HG03442 (cell line): ENCODE results near the gene EBF3.

Experiments used
- ATAC-seq: cut with Tn5 transposase; IDR thresholded peaks from one replicate; pipeline ENCODE4 v1.9.1; 2021; ENCODE audit warnings: mild to moderate bottlenecking, moderate library complexity; ENCODE audit not compliant: unreplicated experiment

EBF3 gene

DNA sequence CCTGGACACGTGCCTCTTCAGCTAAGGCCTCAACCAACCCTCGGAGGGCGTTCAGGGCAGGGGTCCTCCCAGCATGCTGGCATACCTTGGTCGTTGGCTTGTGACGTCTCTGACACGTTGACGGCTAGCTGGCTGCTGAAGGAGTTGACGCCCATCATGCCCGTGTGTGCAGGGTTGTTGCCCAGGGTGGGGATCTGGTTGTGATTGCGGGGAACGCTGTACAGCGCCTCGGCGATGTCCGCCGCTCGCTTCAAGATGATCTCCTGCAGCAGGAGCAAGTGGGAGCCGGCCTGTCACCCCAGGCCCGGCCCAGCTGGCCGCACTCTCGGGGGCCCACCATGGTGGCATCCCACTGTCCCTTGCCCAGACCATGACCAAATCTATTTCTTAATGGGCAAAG, 122.0 kb downstream of the EBF3 start:
- no peak for ATAC-seq

- no peak for ATAC-seq
Observed at GRCh38 chr10:129841590-129841989, 122.5 kb downstream of the EBF3 start.

DNA sequence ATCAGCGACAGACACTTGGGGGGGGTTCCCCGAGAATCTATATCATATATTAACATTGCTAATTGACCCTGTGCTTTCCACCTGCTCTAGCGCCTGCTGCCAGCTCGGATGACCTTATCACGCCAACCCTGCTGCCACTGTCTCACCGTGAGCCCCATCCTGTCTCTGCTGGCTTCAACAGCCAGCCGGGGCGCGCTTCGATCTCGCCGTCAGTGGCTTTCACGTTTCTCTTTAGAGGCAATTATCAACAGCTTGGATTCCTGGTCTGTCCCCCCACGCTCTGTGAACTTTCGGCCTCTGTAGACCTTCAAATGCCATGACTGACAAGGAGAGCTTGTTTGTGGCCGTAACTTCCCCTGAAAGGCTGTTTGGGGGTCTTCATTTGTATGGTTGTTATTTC, 123.0 kb downstream of the EBF3 start:
- no peak for ATAC-seq

GRCh38 chr10:129840196-129840590, 123.9 kb downstream of the EBF3 start:
- ATAC-seq = no peak

GRCh38 chr10:129839285-129840195, 124.5 kb downstream of the EBF3 start:
- ATAC-seq = no peak

GRCh38 chr10:129838794-129839193, 125.3 kb downstream of the EBF3 start:
- ATAC-seq = no peak

DNA sequence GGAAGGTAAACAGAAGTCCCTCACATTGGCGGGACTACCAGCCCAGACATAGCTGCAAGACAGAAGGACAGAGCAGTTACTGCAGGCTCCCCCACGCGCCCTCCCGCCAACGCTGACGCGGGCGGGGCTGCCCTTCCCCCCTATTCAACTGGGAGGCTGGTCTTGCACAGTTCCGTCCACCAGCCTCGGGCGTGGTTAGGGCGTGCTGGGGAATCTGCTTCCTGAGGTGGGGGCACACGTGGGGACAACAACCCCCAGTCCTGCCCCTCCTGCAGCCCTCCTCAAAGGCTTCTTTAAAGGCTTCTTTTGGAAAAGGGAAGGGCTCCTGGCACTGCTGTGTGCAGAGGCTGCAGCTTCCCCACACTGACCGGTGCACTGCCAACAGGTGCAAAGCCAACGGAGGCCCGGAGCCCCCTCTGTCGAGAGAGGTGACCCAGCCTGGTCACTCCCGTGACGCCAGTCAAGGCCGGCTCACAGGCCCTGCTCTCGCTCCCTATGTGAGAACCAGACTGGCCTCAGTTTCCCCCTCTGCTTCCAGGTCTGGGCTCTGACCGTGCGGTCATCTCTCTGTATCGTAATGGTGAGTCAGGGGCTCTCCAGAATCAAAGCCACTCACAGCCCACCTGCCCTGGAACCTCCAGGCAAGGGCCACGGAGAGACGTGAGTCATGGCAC, 126.0 kb downstream of the EBF3 start:
- ATAC-seq = no peak

DNA sequence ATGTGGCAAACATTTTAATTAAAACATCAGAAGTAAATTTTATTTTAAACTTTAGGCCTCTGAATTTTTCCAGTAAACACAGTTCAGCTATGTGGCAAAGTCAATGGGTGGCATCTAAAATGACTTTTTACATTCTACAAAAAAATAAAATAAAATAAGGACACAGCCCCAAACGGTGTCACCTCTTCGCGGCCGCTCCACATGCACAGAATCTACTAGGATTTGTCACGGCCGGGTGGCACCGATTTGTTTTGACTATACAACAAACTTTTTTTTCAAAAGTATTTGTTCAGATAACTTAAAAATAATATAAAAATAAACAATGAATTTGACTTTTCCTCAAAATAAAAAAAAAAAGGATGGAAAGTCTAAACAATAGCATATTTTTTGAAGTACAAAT, 127.8 kb downstream of the EBF3 start:
- ATAC-seq = no peak

GRCh38 chr10:129833994-129834739, 129.9 kb downstream of the EBF3 start:
- no peak for ATAC-seq

DNA sequence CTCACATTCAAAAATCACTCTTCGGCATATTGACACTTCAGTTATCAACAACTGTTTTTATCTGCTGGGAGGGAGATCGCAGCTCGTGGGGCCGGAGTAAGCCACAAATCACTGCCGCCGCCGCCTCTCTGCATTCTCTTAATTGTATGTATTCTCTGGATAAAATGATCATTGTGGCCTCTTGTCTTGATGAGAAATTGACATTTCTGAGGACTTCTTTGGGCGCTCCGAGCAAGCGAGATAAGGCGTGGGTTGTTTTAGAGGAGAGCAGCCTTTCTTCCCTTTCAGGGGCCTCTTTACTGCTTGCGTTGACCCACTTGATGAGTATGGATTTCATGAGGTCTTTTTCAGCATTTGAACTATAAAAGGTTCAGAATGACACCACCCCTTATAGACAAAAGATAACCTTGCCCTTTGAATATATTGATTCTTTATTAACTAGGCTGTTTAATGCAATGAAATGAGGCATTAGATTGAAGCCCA, 130.6 kb downstream of the EBF3 start:
- no peak for ATAC-seq

DNA sequence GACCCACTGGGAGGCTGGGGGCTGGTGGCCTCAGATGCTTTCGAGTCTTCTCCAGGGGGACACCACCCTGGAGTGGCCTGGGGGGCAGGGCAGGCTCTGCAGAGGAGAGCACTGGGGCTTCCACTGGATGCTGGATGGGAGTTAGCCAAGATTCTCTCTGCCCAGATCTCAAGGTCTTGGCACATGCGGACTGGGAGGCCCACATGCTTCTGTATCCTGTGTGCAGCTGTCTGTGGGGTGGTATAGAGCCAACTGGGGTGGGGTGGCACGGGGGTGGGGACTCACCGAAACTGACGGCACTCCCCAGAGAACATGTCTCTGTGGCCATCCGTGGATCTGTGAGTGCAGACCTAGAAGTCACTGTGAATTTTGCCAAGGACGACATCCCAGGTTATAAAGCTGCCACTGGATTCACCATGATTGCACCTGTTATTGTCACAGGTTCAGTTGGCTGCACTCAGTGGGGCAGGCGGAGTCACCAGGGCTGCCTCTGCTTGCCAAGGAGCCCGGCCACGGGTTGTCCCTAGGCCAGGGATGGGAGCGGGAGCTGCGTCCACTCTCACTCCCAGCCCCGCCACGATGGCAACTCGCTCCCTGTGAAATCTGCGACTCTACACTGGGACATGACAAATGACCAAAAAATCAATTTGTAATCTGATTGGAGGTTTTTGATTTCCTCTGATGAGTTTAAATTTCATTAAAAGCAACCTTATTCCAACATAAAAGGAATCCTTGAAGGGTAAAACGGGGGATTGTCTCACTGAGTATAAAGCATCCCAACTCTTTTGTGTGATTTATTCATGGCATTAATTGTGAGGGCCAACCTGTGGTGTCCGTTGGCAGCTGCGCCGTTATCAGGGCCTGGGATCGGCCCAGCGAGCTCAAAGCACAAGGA, 131.3 kb downstream of the EBF3 start:
- ATAC-seq = no peak

GRCh38 chr10:129831150-129831549, 132.9 kb downstream of the EBF3 start:
- ATAC-seq = no peak

DNA sequence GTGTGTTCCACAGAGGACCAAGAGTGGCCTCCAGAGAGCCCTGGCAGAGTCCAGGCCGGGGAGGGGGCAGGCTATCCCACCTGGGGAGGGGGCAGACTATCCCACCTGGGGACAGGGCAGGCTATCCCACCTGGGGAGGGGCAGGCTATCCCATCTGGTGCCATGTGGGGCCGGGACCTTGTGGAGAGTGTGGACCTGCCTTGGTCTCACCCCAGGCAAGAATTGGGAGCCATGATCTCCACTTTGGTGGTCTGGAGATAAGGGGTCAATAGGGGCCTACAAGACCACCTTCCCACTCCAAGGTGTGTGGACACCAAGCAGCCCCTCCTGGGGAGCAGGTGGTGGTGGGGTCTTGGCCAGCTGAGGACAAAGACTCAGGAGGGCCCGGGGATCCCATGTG, 138.2 kb downstream of the EBF3 start:
- no peak for ATAC-seq

DNA sequence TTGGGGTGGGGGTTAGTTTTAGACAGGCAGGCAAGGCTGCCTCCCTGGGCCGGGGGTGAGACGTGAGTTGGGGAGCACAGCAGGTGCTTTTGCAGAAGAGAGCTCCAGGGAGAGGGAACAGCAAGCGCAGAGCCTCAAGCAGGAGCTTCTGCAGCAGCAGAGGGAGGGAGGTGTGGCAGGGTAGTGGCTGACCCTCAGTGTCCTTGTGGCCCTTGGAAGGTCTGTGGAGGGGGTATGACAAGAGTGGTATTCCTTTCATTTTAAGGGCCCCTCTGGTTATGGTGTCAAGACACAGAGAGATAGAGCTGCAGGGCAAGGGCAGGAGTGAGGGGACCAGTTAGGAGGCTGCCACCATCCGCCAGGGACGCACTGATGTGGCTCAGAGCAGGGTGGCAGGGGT, 138.9 kb downstream of the EBF3 start:
- no peak for ATAC-seq

- no peak for ATAC-seq
Observed at GRCh38 chr10:129820451-129820850, 143.6 kb downstream of the EBF3 start.

DNA sequence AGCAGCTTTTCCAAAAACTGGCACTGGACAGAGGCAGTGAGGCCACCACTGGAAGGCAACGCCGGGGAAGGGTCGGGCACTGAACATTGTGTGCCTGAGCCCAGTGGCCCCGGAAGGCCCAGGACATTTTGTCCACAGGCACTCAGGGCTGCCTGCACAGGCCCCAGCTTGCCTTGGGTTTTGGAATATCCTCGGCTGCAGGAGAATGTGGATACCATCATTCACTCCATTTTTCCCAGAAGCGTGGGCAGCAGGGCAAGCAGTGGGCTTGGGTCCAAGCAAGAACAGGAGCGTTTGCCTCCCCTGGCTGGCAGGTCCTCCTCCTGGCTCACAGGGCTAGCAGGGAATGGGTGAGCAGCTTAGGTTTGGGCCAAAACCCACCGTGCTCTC, 147.4 kb downstream of the EBF3 start:
- no peak for ATAC-seq

DNA sequence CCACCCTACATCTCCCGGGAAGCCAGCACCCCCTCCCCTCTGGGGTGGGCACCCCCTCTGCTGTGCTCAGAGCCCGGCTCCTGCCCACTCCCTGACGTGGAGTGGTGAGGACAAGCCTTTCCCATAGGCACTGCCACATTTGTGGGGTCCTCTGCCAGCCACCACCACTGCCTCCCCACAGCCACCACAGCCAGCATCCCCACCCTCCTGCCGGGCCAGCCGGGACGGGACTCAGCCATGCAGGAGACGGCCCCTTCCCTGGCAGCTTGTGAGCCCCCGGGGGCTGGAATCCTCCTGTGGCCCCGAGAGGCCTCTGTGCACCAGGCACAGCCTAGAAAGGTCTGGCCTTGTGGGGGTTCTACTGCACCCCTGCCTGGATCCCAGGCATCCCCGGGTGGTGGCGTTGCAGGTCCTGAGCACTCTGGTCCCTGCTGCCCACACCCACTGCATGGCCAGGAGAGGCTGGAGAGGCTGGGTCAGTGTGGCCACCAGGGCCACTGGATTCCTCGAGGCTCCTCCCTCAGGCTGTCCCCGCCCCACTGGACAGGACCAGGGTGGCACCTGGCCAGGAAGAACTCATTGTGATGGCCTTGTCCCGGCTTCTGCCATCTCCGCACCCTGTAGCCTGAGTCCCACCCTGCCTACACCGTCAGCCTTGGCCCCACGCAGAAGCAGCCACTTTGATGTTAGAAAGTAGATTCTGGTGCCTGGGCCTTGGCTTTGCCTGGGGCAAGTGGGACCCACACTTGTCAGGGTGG, 148.0 kb downstream of the EBF3 start:
- no peak for ATAC-seq

- ATAC-seq = no peak
Observed at GRCh38 chr10:129814681-129815646, 149.1 kb downstream of the EBF3 start.

DNA sequence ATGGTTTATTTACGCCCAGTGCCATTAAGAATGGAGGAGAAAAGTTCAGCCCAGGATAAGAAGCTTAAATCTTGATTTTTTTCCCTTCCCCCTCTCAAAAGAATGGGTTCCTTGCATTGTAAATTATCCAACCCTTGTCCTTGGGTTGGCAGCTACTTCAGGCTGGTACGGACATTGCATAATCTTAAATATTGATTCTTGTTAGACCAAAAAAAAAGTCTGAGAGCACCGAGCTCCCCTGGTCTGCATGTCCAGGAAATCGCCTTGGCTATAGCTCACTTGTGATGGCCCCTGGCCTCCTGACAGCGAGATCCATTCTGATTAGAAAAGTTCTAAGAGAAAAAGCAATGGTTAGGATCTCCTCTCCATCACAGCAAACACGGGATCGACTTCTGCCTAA, 151.7 kb downstream of the EBF3 start:
- no peak for ATAC-seq
